Astrocyte (in vitro differentiated cells and primary cell): ENCODE results near the gene GEN1. TPM values are rescaled to one million over a fixed set of nuclear protein-coding genes. Genes with fewer than 3 reads are reported as not detected.
"Not testable (repeated sequence)": the region's sequence is repeated elsewhere in the genome, so short reads cannot be mapped to it uniquely, and the experiment has no call there.

Source experiments
- DNase-seq: peaks from one replicate; pipeline ENCODE4 v3.0.0-alpha.2; 2010; ENCODE audit warnings: low read depth
- FAIRE-seq: peaks from 2 replicates; lab custom pipeline; 2011; peaks lifted over from hg19 to GRCh38; lab: Jason Lieb, UNC
- H2AFZ ChIP-seq: 2 replicates; pipeline ENCODE4 v1.6.0; 2012; ENCODE audit warnings: low read depth, low read length, inconsistent platforms
- H3K27ac ChIP-seq: 2 replicates; pipeline ENCODE4 v1.5.1; 2011; ENCODE audit warnings: low read depth, low read length, inconsistent platforms
- H3K27me3 ChIP-seq: 2 replicates; pipeline ENCODE4 v1.6.0; 2011; ENCODE audit warnings: low read length, inconsistent platforms; ENCODE audit not compliant: insufficient read depth
- H3K36me3 ChIP-seq: 2 replicates; pipeline ENCODE4 v1.5.1; 2011; ENCODE audit warnings: low read length, inconsistent platforms; ENCODE audit not compliant: insufficient read depth
- H3K4me1 ChIP-seq: 2 replicates; pipeline ENCODE4 v1.5.1; 2011; ENCODE audit warnings: low read length, inconsistent platforms; ENCODE audit not compliant: insufficient read depth
- H3K4me2 ChIP-seq: 2 replicates; pipeline ENCODE4 v1.6.0; 2012; ENCODE audit warnings: low read length, inconsistent platforms
- H3K4me3 ChIP-seq: 2 replicates; pipeline ENCODE4 v1.5.1; 2011; ENCODE audit warnings: low read depth, mild to moderate bottlenecking, low read length, inconsistent platforms; ENCODE audit not compliant: insufficient read depth
- H3K79me2 ChIP-seq: 2 replicates; pipeline ENCODE4 v1.6.0; 2012; ENCODE audit warnings: mild to moderate bottlenecking, low read length, inconsistent platforms; ENCODE audit not compliant: insufficient read depth
- H3K9ac ChIP-seq: 2 replicates; pipeline ENCODE4 v1.6.0; 2012; ENCODE audit warnings: mild to moderate bottlenecking, low read length, inconsistent platforms
- H3K9me3 ChIP-seq: 2 replicates; pipeline ENCODE4 v1.5.1; 2012; ENCODE audit warnings: low read depth, mild to moderate bottlenecking, low read length, inconsistent platforms; ENCODE audit not compliant: insufficient read depth
- H4K20me1 ChIP-seq: 2 replicates; pipeline ENCODE4 v1.6.0; 2012; ENCODE audit warnings: low read length, inconsistent platforms; ENCODE audit not compliant: insufficient read depth
- H3K27ac Mint-ChIP-seq: one replicate; pipeline ENCODE4 v1.8.0; 2021; ENCODE audit warnings: mild to moderate bottlenecking, mixed read lengths; ENCODE audit not compliant: unreplicated experiment
- H3K27me3 Mint-ChIP-seq: one replicate; pipeline ENCODE4 v1.8.0; 2021; ENCODE audit warnings: low read depth, mixed read lengths; ENCODE audit not compliant: unreplicated experiment
- H3K36me3 Mint-ChIP-seq: one replicate; pipeline ENCODE4 v1.8.0; 2021; ENCODE audit warnings: low read depth, mixed read lengths; ENCODE audit not compliant: unreplicated experiment
- H3K4me1 Mint-ChIP-seq: one replicate; pipeline ENCODE4 v1.8.0; 2021; ENCODE audit warnings: low read depth, mixed read lengths; ENCODE audit not compliant: unreplicated experiment
- H3K4me3 Mint-ChIP-seq: one replicate; pipeline ENCODE4 v1.8.0; 2021; ENCODE audit warnings: mild to moderate bottlenecking, moderate library complexity, mixed read lengths; ENCODE audit not compliant: unreplicated experiment
- H3K9me3 Mint-ChIP-seq: one replicate; pipeline ENCODE4 v1.8.0; 2021; ENCODE audit warnings: mild to moderate bottlenecking, mixed read lengths; ENCODE audit not compliant: unreplicated experiment
- CTCF ChIP-seq: IDR thresholded peaks from 2 replicates; pipeline ENCODE4 v1.5.1; 2011; ENCODE audit warnings: low read depth, mild to moderate bottlenecking, inconsistent platforms, low read length, moderate library complexity; ENCODE audit not compliant: insufficient read depth
- EZH2 ChIP-seq: IDR thresholded peaks from 2 replicates; pipeline ENCODE4 v1.6.1; 2012; ENCODE audit warnings: mild to moderate bottlenecking, low read length, inconsistent platforms; ENCODE audit not compliant: insufficient read depth
- total RNA-seq: library from RNA; stranded (reverse); gene quantifications from 2 replicates; pipeline ENCODE4 v1.2.1, GENCODE V29; 2021

GEN1 gene
- total RNA-seq, 1 donor from 2014 or later = 9.1 TPM

- Histone ChIP-seq H3K9ac (no peak overlapping the region), H3K36me3 (no peaks in the 10 kb centered on the region), H3K4me2 (no peak overlapping the region), H3K4me1 (no peaks in the 10 kb centered on the region), H3K27ac (no peak overlapping the region), H3K9me3 (no peaks in the 10 kb centered on the region), H2AFZ (no peak overlapping the region), H3K27me3 (no peaks in the 10 kb centered on the region), H4K20me1 (no peaks in the 10 kb centered on the region), H3K4me3 (no peak overlapping the region), H3K79me2 (no peaks in the 10 kb centered on the region)
- DNase-seq (no peak), FAIRE-seq (no peak)
- H3K27ac Mint-ChIP-seq = no peak overlapping the region
- peaks cover 3% of the 10 kb centered on the region for H3K27me3 Mint-ChIP-seq
- peaks cover 8% of the 10 kb centered on the region for H3K4me1 Mint-ChIP-seq
- no peak overlapping the region for H3K4me3 Mint-ChIP-seq
- no peak for TF ChIP-seq CTCF
- TF ChIP-seq EZH2 = no peak
- no peaks in the 10 kb centered on the region for H3K9me3 Mint-ChIP-seq
- no peaks in the 10 kb centered on the region for H3K36me3 Mint-ChIP-seq
Measured at GRCh38 chr2:17821535-17822444, 67.9 kb downstream of the GEN1 start.

- Histone ChIP-seq H4K20me1 (no peaks in the 10 kb centered on the region), H3K9ac (no peak overlapping the region), H3K79me2 (no peaks in the 10 kb centered on the region), H3K4me2 (no peak overlapping the region), H3K4me1 (no peaks in the 10 kb centered on the region), H3K27me3 (no peaks in the 10 kb centered on the region), H3K9me3 (no peaks in the 10 kb centered on the region), H3K4me3 (no peak overlapping the region), H3K27ac (no peak overlapping the region), H3K36me3 (no peaks in the 10 kb centered on the region), H2AFZ (no peak overlapping the region)
- Mint-ChIP-seq H3K36me3 (no peaks in the 10 kb centered on the region), H3K27me3 (peaks cover 3% of the 10 kb centered on the region), H3K4me3 (no peak overlapping the region), H3K27ac (no peak overlapping the region), H3K9me3 (no peaks in the 10 kb centered on the region), H3K4me1 (peaks cover 8% of the 10 kb centered on the region)
- DNase-seq = no peak
- TF ChIP-seq EZH2 (no peak), CTCF (no peak)
- no peak for FAIRE-seq
Measured at GRCh38 chr2:17822445-17823117, 68.6 kb downstream of the GEN1 start.

- DNase-seq, H3K27ac ChIP-seq, H3K36me3 Mint-ChIP-seq, H3K9ac ChIP-seq, FAIRE-seq, H3K4me1 ChIP-seq, H3K27me3 ChIP-seq, H3K4me2 ChIP-seq, H3K79me2 ChIP-seq, H2AFZ ChIP-seq, H3K36me3 ChIP-seq, H3K9me3 Mint-ChIP-seq, H3K27me3 Mint-ChIP-seq, H3K27ac Mint-ChIP-seq, H3K9me3 ChIP-seq, H3K4me3 Mint-ChIP-seq, H3K4me3 ChIP-seq, H3K4me1 Mint-ChIP-seq, H4K20me1 ChIP-seq: not testable (repeated sequence)
Measured at GRCh38 chr2:17823646-17824045, 69.7 kb downstream of the GEN1 start.
